Measurements from ENCODE around the gene MAN1B1. TPM values are rescaled to one million over a fixed set of nuclear protein-coding genes. Genes with fewer than 3 reads are reported as not detected.
"Not testable (repeated sequence)": the region's sequence is repeated elsewhere in the genome, so short reads cannot be mapped to it uniquely, and the experiment has no call there.

Gene MAN1B1
- total and polyA plus RNA-seq, 2 of the 8 experiments (the other 6 are each of a cell fraction or from before 2014, with no cell fraction given) = 33.7 to 36.3 TPM

DNA sequence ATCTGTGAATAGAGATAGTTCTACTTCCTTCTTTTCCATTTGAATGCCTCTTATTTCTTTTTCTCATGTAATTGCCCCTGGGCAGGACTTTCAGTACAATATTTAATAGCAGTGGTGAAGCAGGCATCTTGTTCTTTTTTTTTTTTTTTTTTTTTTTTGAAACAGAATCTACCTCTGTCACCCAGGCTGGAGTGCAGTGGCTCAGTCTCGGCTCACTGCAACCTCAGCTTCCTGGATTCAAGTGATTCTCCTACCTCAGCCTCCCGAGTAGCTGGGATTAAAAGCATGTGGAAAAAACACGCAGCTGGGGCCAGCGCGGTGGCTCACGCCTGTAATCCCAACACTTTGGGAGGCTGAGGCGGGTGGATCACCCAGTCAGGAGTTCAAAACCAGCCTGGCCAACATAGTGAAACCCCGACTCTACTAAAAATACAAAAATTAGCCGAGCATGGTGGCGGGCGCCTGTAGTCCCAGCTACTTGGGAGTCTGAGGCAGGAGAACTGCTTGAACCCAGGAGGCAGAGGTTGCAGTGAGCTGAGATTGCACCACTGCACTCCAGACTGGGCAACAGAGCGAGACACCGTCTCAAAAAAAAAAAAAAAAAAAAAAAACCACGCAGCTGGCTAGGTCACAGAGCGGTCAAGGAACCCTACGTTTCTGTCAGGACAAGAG, 36.1 kb downstream of the MAN1B1 start:
- H2BK15ac ChIP-seq (ENCODE audit: low read length); H3K23me2 ChIP-seq (ENCODE audit: low read depth, low read length); H3K4me2 ChIP-seq (ENCODE audit: insufficient read depth in 1 of 2, low read depth in 2 of 2, low read length in 2 of 2); H2BK120ac ChIP-seq (replicated peaks; ENCODE audit: low read depth, low read length); H3K27me3 ChIP-seq (replicated peaks in 1 of 4; ENCODE audit: control insufficient read depth in 3 of 4, extremely low read depth in 1 of 4, insufficient read depth in 3 of 4, low read length in 3 of 4); H4K91ac ChIP-seq (replicated peaks; ENCODE audit: insufficient read length, low read length); POLR2A ChIA-PET (ENCODE audit: partially characterized antibody); H3K9ac ChIP-seq (replicated peaks in 1 of 4; ENCODE audit: extremely low read depth in 1 of 4, low read depth in 3 of 4, low read length in 3 of 4); H3K79me1 ChIP-seq (ENCODE audit: low read depth, low read length); H3K23ac ChIP-seq (ENCODE audit: insufficient read length); H3K27ac ChIP-seq (ENCODE audit: low read depth, low read length); H4K5ac ChIP-seq (ENCODE audit: insufficient read length, low read depth, low read length); H3K14ac ChIP-seq (ENCODE audit: insufficient read length); H2BK5ac ChIP-seq (ENCODE audit: low read depth, low read length); H3K4me1 ChIP-seq (replicated peaks in 1 of 4; ENCODE audit: control insufficient read depth in 3 of 4, insufficient read depth in 4 of 4, low read length in 3 of 4); H3K56ac ChIP-seq (replicated peaks; ENCODE audit: insufficient read length, low read depth, low read length); H4K8ac ChIP-seq (ENCODE audit: extremely low read depth, insufficient read depth, low read length); H2BK20ac ChIP-seq (ENCODE audit: low read length); H2BK12ac ChIP-seq (ENCODE audit: low read depth, low read length); H2AFZ ChIP-seq (ENCODE audit: low read length); H2AK5ac ChIP-seq (ENCODE audit: low read depth, low read length); H3K79me2 ChIP-seq (ENCODE audit: control insufficient read depth in 1 of 2, insufficient read depth in 2 of 2, low read length in 2 of 2); H4K20me1 ChIP-seq (replicated peaks in 1 of 2; ENCODE audit: control insufficient read depth in 1 of 2, insufficient read depth in 2 of 2, low read length in 2 of 2); FAIRE-seq; DNase-seq (ENCODE audit: low read depth in 1 of 2, low spot score in 2 of 2); H3K9me3 ChIP-seq (ENCODE audit: insufficient read depth in 2 of 2, low read depth in 1 of 2, low read length in 1 of 2); H3K18ac ChIP-seq (ENCODE audit: extremely low read depth, low read length); H3K4me3 ChIP-seq (ENCODE audit: extremely low read depth in 1 of 4, insufficient read depth in 2 of 4, low read depth in 3 of 4, low read length in 4 of 4); H3K36me3 ChIP-seq (ENCODE audit: control insufficient read depth in 2 of 4, insufficient read depth in 4 of 4, low read length in 3 of 4); H3K4ac ChIP-seq (replicated peaks; ENCODE audit: insufficient read length, low read depth, low read length): not testable (repeated sequence)
- 85% methylated on average over 16 of the region's 16 CpGs; no CpG with 5 or more reads in 1 of the 2 experiments for WGBS, 2 experiments (ENCODE audit: extremely low coverage in 1 of 2, insufficient coverage in 1 of 2, insufficient read length in 1 of 2, insufficient replicate concordance in 2 of 2, low coverage in 1 of 2, low lambda C conversion rate in 2 of 2, missing lambda C conversion rate in 1 of 2)
- CTCF ChIA-PET (ENCODE audit: partially characterized antibody) = interaction anchor here (0.6 to 2.9 kb wide), 7 partner anchors 14 to 210 kb away, joined by 3 to 11 read pairs (median 4); partner anchors contain the start of genes CYSRT1 and RNF224
